Measurements from ENCODE around the gene PRDM13. TPM values are rescaled to one million over a fixed set of nuclear protein-coding genes. Genes with fewer than 3 reads are reported as not detected.
A peak's percentile ranks its signal among the peaks of the same experiment; 100 is the strongest.

The PRDM13 gene
- total and polyA plus RNA-seq, 12 donors, result not detected

GRCh38 chr6:99608886-99609482, 2.4 kb downstream of the PRDM13 start:
- no peaks in the 10 kb centered on the region for H3K9me3 ChIP-seq (replicated peaks in 1 of 3)
- TF ChIP-seq, protein P1, sequence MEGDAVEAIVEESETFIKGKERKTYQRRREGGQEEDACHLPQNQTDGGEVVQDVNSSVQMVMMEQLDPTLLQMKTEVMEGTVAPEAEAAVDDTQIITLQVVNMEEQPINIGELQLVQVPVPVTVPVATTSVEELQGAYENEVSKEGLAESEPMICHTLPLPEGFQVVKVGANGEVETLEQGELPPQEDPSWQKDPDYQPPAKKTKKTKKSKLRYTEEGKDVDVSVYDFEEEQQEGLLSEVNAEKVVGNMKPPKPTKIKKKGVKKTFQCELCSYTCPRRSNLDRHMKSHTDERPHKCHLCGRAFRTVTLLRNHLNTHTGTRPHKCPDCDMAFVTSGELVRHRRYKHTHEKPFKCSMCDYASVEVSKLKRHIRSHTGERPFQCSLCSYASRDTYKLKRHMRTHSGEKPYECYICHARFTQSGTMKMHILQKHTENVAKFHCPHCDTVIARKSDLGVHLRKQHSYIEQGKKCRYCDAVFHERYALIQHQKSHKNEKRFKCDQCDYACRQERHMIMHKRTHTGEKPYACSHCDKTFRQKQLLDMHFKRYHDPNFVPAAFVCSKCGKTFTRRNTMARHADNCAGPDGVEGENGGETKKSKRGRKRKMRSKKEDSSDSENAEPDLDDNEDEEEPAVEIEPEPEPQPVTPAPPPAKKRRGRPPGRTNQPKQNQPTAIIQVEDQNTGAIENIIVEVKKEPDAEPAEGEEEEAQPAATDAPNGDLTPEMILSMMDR (IDR thresholded peaks at IDR 0.05), result no peak
- no peak for TF ChIP-seq POLR2A (IDR thresholded peaks at IDR 0.05)
- intact Hi-C loops (cut with DNase I), result no loop called here
- no peak overlapping the region for H3K4me3 ChIP-seq
- H3K36me3 ChIP-seq (replicated peaks in 1 of 2), result no peaks in the 10 kb centered on the region
- H3K27ac ChIP-seq, result no peak overlapping the region
- WGBS, 4 donors, result 6 to 12% (median 7%) methylated on average over 22 to 24 of the region's 24 CpGs
- DNase-seq, result no peak
- peaks cover 91% of the 10 kb centered on the region for H3K27me3 ChIP-seq
- peaks cover 11 to 17% of the 10 kb centered on the region in 2 donors for H3K4me1 ChIP-seq (replicated peaks in 1 of 2)

DNA sequence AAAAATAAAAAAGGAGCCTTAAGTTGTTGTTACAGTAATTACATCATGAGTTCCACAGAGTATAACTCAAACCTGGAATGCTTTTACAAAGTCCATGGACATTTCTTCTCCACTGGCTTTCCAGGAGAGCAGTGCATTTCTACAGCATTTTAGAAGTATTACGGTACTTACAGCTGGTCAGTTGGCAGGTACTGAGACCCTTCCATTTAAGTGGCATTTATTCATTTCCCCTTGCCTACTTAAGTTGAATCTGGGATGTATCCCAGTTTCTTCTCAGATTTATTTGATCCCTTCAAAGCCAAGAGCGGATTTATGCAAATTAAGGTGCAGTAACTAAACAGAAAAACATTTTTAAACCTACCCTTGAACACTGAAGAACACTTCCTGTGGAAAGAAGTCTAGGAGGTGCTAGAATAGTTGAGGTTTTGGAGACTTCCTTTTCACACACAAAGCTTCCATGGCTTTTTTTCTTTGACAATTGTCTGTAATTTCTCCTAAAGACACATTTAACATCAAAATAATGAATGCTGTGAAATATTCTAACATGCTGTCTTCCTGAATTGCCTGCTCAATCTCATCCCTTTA, 3.4 kb downstream of the PRDM13 start:
- H3K27me3 ChIP-seq, result peaks cover 91% of the 10 kb centered on the region

GRCh38 chr6:99611148-99611547, 4.5 kb downstream of the PRDM13 start:
- TF ChIP-seq, protein P1 (IDR thresholded peaks at IDR 0.05), result no peak
- TF ChIP-seq POLR2A (IDR thresholded peaks at IDR 0.05), result no peak
- Histone ChIP-seq H3K27ac (no peak overlapping the region), H3K27me3 (peaks cover 91% of the 10 kb centered on the region), H3K9me3 (replicated peaks in 1 of 3) (no peaks in the 10 kb centered on the region), H3K4me3 (no peak overlapping the region), H3K4me1 (replicated peaks in 1 of 2) (peaks cover 13 to 18% of the 10 kb centered on the region in 2 donors), H3K36me3 (replicated peaks in 1 of 2) (no peaks in the 10 kb centered on the region)
- no peak for DNase-seq
- intact Hi-C loops (cut with DNase I), result no loop called here
- WGBS, 4 donors, result 2 to 6% (median 3%) methylated on average over 3 of the region's 3 CpGs

More for the DNA sequence above, 3.4 kb downstream of the PRDM13 start:
- no peaks in the 10 kb centered on the region for H3K9me3 ChIP-seq (replicated peaks in 1 of 3)
- H3K4me3 ChIP-seq, result no peak overlapping the region
- H3K36me3 ChIP-seq (replicated peaks in 1 of 2), result no peaks in the 10 kb centered on the region
- intact Hi-C loops (cut with DNase I), result no loop called here
- 13 to 22% (median 15%) methylated on average over 2 of the region's 2 CpGs for WGBS, 4 donors
- TF ChIP-seq, protein P1 (IDR thresholded peaks at IDR 0.05), result no peak
- TF ChIP-seq POLR2A (IDR thresholded peaks at IDR 0.05), result no peak
- peaks cover 13 to 18% of the 10 kb centered on the region in 2 donors for H3K4me1 ChIP-seq (replicated peaks in 1 of 2)
- no peak for DNase-seq
- H3K27ac ChIP-seq, result no peak overlapping the region

DNA sequence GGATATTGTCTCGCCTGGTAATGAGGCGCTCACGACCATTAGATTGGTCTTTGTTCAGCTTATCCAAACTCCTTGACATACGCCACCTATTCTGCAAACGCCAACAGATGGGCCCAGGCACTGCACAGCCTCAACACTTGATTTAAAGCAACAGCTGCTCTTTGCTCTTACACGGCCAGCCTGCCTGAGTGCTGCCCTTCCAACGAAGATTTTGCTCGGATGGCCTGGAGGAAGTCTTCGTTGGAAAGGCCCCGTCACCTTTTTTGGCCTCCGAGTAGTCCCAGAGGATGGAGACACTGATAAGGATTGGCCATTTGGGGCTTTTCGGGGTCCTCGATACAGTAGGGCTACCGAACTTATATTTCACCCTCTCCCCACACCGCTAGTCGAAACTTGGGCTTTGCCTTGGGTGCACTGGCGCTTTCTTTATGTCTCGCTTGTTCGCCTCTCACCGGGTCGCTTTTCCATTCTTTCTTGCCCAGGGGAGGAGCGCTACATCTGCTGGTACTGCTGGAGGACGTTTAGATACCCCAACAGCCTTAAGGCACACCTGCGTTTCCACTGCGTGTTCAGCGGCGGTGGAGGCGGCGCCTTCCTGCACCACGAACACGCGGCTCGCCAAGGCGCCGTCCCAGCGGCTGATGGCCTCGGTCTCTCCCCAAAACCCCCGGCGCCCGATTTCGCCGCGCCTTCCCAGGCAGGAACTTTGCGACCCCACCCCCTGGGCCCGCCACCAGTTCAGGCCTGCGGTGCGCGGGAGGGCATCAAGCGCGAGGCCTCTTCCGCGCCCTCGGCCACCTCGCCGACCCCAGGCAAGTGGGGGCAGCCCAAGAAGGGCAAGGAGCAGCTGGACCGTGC, 6.1 kb downstream of the PRDM13 start:
- no peaks in the 10 kb centered on the region for H3K36me3 ChIP-seq (replicated peaks in 1 of 2)
- H3K4me3 ChIP-seq, result peak overlapping the region in 2 of 4 donors; percentile 25 to 59
- no peak for DNase-seq
- 16 to 27% (median 21%) methylated on average over 21 to 56 of the region's 56 CpGs for WGBS, 4 donors
- intact Hi-C loops (cut with DNase I), result no loop called here
- H3K9me3 ChIP-seq (replicated peaks in 1 of 3), result no peaks in the 10 kb centered on the region
- H3K27me3 ChIP-seq, result peaks cover 91% of the 10 kb centered on the region
- no peak overlapping the region for H3K27ac ChIP-seq
- TF ChIP-seq, protein P1 (IDR thresholded peaks at IDR 0.05), result no peak
- no peak for TF ChIP-seq POLR2A (IDR thresholded peaks at IDR 0.05)
- H3K4me1 ChIP-seq (replicated peaks in 1 of 2), result peaks cover 13 to 18% of the 10 kb centered on the region in 2 donors

Data from adrenal gland (tissue), 12 donors.